Heart left ventricle (tissue), 16 donors: ENCODE data around the gene RREB1. TPM values are rescaled to one million over a fixed set of nuclear protein-coding genes. Genes with fewer than 3 reads are reported as not detected.

Experiments
- ATAC-seq, 4 donors: fragments of 200-7000 bp; cut with Tn5 transposase; one replicate each; pipeline ENCODE4 v1.9.1; 2020 to 2022; ENCODE audit warnings: moderate library complexity in 4 of 4, mild to moderate bottlenecking in 3 of 4, moderate number of reproducible peaks in 1 of 4
- DNase-seq, 5 donors: peaks; one replicate each; pipeline ENCODE4 v3.0.0-alpha.2; 2020
- H3K27ac ChIP-seq, 12 donors: fragments of 200-600 bp; sonication (generic) in 4 of 12; one replicate each; pipeline versions ENCODE4 v1.5.0 to v1.8.0; 2016 to 2022; ENCODE audit warnings: mild to moderate bottlenecking in 2 of 12
- H3K27me3 ChIP-seq, 9 donors: fragments of 200-600 bp; sonication (generic) in 2 of 9; one replicate each; pipeline versions ENCODE4 v1.5.1 to v1.8.0; 2016 to 2022; ENCODE audit warnings: mild to moderate bottlenecking in 3 of 9
- H3K36me3 ChIP-seq, 9 donors: fragments of 200-600 bp; sonication (generic) in 2 of 9; one replicate each; pipeline versions ENCODE4 v1.5.0 to v1.8.0; 2018 to 2022; ENCODE audit warnings: mild to moderate bottlenecking in 2 of 9
- H3K4me1 ChIP-seq, 12 donors: fragments of 200-600 bp; sonication (generic) in 4 of 12; one replicate each; pipeline versions ENCODE4 v1.5.0 to v1.8.0; 2016 to 2022; ENCODE audit warnings: mild to moderate bottlenecking in 3 of 12
- H3K4me3 ChIP-seq, 12 donors: fragments of 200-600 bp; sonication (generic) in 4 of 12; one replicate each; pipeline versions ENCODE4 v1.5.0 to v1.8.0; 2017 to 2022; ENCODE audit warnings: mild to moderate bottlenecking in 9 of 12, moderate library complexity in 4 of 12
- H3K9me3 ChIP-seq, 12 donors: fragments of 200-600 bp; sonication (generic) in 4 of 12; one replicate each; pipeline versions ENCODE4 v1.5.0 to v1.8.0; 2016 to 2022; ENCODE audit warnings: mild to moderate bottlenecking in 1 of 12
- POLR2A ChIP-seq, 2 donors: fragments of 450-650 bp; IDR thresholded peaks; one replicate each; pipeline ENCODE4 v1.6.1; 2017; ENCODE audit warnings: antibody characterized with exemption in 2 of 2, mild to moderate bottlenecking in 2 of 2, moderate library complexity in 2 of 2
- WGBS, 4 donors: extraction: QIAGEN DNeasy Blood & Tissue Kit in 2 of 4; methylation state at CpG; one replicate each; pipeline versions ENCODE4 v1.1.5 to v1.1.7; 2013 to 2018; 5-methylcytosine and 5-hydroxymethylcytosine counted together
- intact Hi-C, 10 donors: fragments of 100-400 bp; cut with DNase I; formaldehyde crosslinking; loops; one replicate each; pipeline versions ENCODE4 v1.11.1 to v1.14.2; 2022
- polyA plus RNA-seq, 2 donors: library from polyadenylated mRNA; stranded (reverse); fragments of 200-250 nt; gene quantifications; one replicate each; pipeline ENCODE4 v1.2.3, GENCODE V29; 2013
- total RNA-seq, 9 donors: library from RNA; depleted of rRNA in 2 of 9; stranded (reverse); fragments of >200 nt in 2 of 9; fragmentation: NEBNext Ultra II Directional in 3 of 9; extraction: Animal tissue kit (Norgen Biotek cat#: 25700) in 3 of 9; gene quantifications; one replicate each; pipeline versions ENCODE4 v1.1.0 to v1.2.4, GENCODE V29; 2016 to 2023
- TF ChIP-seq, protein P1 (sequence below), 12 donors: fragments of 200-600 bp; sonication (generic) in 4 of 12; IDR thresholded peaks; one replicate each; pipeline versions ENCODE4 v1.5.0 to v1.8.0; 2018 to 2022; ENCODE audit warnings: antibody characterized with exemption in 12 of 12, mild to moderate bottlenecking in 5 of 12
- donor health status: ischemic (EF 13 %, LVEDD 7.1; RV severe dilation, severe dysfunction).
- donor health status: healthy with polysubstance abuse.
- donor health status: DM: no; HTN: yes; CAD: no.
- donor health status: DM: no; HTN: no; CAD: no.
- donor health status: ischemic (EF 25% LVEDD 6.9; RV normal size, moderate dysfunction).
- donor health status: ischemic (EF 25% LVEDD 5.7; RV mildly dilated, moderate dysfunction).
- donor health status: healthy.
- donor health status: DM: yes; HTN: yes; CAD: no.
- donor health status: ischemic (EF 35%, LVEDD 5.7; RV mildly dilated, moderate dysfunction).
- donor health status: nonischemic (EF 11% LVEDD 7.7; RV severe dilation, severe dysfunction).
- donor health status: DM: yes; HTN: yes; CAD: no.
- donor health status: PGD.
- donor health status: ischemic (EF 29% LVEDD 5.4; RV normal size, mild dysfunction).
- donor health status: nonischemic (EF 23%, LVEDD 6.1; RV moderate dilation, normal function).

RREB1 gene
- total and polyA plus RNA-seq, 11 donors, result 8.7 to 49.4 (median 35.7) TPM

DNA sequence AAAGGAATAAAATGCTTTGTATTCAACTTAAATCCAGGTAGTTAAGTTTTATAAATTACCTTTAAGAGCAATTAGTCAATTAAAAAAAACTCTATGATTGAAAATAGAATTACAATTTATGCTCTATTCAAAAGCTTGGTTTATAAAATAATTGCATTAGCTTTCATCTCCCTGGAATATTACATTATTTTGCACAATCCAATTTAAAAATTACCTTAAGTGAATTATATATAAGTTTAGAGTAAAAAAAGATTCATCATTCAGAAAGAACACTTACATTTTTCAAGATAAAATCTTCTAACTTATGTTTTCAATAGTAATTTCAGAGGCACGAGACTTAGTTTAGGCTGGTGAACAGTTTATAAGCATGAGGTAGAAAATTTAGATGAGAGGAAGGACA lies 190.4 kb downstream of the RREB1 start:
- H3K27me3 ChIP-seq, result no peaks in the 10 kb centered on the region
- no peaks in the 10 kb centered on the region for H3K4me1 ChIP-seq
- TF ChIP-seq, protein P1, sequence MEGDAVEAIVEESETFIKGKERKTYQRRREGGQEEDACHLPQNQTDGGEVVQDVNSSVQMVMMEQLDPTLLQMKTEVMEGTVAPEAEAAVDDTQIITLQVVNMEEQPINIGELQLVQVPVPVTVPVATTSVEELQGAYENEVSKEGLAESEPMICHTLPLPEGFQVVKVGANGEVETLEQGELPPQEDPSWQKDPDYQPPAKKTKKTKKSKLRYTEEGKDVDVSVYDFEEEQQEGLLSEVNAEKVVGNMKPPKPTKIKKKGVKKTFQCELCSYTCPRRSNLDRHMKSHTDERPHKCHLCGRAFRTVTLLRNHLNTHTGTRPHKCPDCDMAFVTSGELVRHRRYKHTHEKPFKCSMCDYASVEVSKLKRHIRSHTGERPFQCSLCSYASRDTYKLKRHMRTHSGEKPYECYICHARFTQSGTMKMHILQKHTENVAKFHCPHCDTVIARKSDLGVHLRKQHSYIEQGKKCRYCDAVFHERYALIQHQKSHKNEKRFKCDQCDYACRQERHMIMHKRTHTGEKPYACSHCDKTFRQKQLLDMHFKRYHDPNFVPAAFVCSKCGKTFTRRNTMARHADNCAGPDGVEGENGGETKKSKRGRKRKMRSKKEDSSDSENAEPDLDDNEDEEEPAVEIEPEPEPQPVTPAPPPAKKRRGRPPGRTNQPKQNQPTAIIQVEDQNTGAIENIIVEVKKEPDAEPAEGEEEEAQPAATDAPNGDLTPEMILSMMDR (IDR thresholded peaks at IDR 0.05), result no peak
- no peak for TF ChIP-seq POLR2A (IDR thresholded peaks at IDR 0.05)
- ATAC-seq (no peak), DNase-seq (no peak)
- intact Hi-C loops, result loop anchor here in 2 of 10 donors (5.0 to 10.0 kb wide), 2 partner anchors 97 to 314 kb away; no protein-coding TSS in a partner anchor
- no peak overlapping the region for H3K27ac ChIP-seq
- WGBS, 4 donors, result 89 to 94% (median 92%) methylated on average over 1 of the region's 1 CpG
- peaks cover 0 to 100% (median 97%) of the 10 kb centered on the region in 9 donors for H3K36me3 ChIP-seq
- no peak overlapping the region for H3K4me3 ChIP-seq
- H3K9me3 ChIP-seq, result no peaks in the 10 kb centered on the region

DNA sequence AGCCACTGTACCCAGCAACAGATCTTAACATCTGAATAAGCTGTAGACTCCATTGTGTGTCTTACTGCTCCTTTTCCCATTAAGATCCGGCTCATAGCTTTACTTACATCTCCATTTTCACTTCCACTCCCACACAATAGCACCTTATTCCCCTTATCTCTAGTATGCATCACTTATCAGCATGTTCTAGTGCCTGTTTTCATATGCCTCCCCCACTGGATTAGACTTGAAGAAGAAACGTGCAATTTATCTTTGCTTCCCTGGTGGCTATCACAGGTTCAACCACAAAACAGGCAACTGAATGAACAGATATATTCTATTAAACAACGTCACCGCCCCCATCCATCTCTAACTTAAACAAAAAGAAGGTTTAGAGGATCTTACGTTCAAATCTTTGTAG lies 193.2 kb downstream of the RREB1 start:
- WGBS, 4 donors, result 83 to 85% (median 84%) methylated on average over 5 of the region's 5 CpGs
- no peaks in the 10 kb centered on the region for H3K27me3 ChIP-seq
- H3K4me3 ChIP-seq, result no peak overlapping the region
- DNase-seq (no peak), ATAC-seq (no peak)
- H3K9me3 ChIP-seq, result no peaks in the 10 kb centered on the region
- intact Hi-C loops, result no loop called here
- peaks cover 0 to 100% (median 100%) of the 10 kb centered on the region in 9 donors for H3K36me3 ChIP-seq
- TF ChIP-seq, protein P1 (IDR thresholded peaks at IDR 0.05), result no peak
- no peak for TF ChIP-seq POLR2A (IDR thresholded peaks at IDR 0.05)
- H3K27ac ChIP-seq, result no peak overlapping the region
- H3K4me1 ChIP-seq, result peaks cover 0 to 12% (median 0%) of the 10 kb centered on the region in 12 donors

Other genes with a start within 250 kb of the RREB1 start
- gene SSR1, start 205.2 kb downstream of the RREB1 start, total RNA-seq, result 100 to 1,000 TPM in 1 of 9 donors, 10 to 100 TPM in 8; 20.6 to 106 (median 67.9) TPM
- gene SSR1, start 205.2 kb downstream of the RREB1 start, polyA plus RNA-seq, result 10 to 100 TPM in 1 of 2 donors, 1 to 10 TPM in 1; 8.6 to 80.0 TPM